ACC112 (cell line): ENCODE data around the gene RHBG.

ENCODE experiments used
- H2AFZ ChIP-seq: fragments of 200-600 bp; sonication (generic); one replicate; pipeline ENCODE4 v1.6.0; 2017; ENCODE audit warnings: antibody characterized with exemption, low read length; ENCODE audit not compliant: unreplicated experiment
- H3K27ac ChIP-seq: fragments of 200-600 bp; sonication (generic); 2 replicates; pipeline ENCODE4 v1.5.1; 2014; ENCODE audit warnings: low read depth, mild to moderate bottlenecking, antibody characterized with exemption, low read length, moderate library complexity
- H3K27me3 ChIP-seq: fragments of 200-600 bp; sonication (generic); 2 replicates; pipeline ENCODE4 v1.6.1; 2014; ENCODE audit warnings: mild to moderate bottlenecking, antibody characterized with exemption, low read length, moderate library complexity, mixed read lengths; ENCODE audit not compliant: insufficient read depth
- H3K36me3 ChIP-seq: fragments of 200-600 bp; sonication (generic); 2 replicates; pipeline ENCODE4 v1.6.1; 2016; ENCODE audit warnings: mild to moderate bottlenecking, antibody characterized with exemption, low read length, moderate library complexity, mixed read lengths; ENCODE audit not compliant: insufficient read depth
- H3K4me1 ChIP-seq: fragments of 200-600 bp; sonication (generic); one replicate; pipeline ENCODE4 v1.6.1; 2016; ENCODE audit warnings: low read length, mixed read lengths; ENCODE audit not compliant: insufficient read depth, unreplicated experiment, control insufficient read depth
- H3K4me3 ChIP-seq: fragments of 200-600 bp; sonication (generic); 2 replicates; pipeline ENCODE4 v1.5.1; 2014; ENCODE audit warnings: mild to moderate bottlenecking, low read depth, low read length
- H3K79me2 ChIP-seq: fragments of 200-600 bp; sonication (generic); one replicate; pipeline ENCODE4 v1.6.0; 2016; ENCODE audit warnings: low read length; ENCODE audit not compliant: control insufficient read depth, unreplicated experiment, insufficient read depth

The RHBG gene

GRCh38 chr1:156386949-156387869, 18.2 kb downstream of the RHBG start:
- H3K4me1 ChIP-seq, result no peaks in the 10 kb centered on the region
- H3K79me2 ChIP-seq, result no peaks in the 10 kb centered on the region
- no peaks in the 10 kb centered on the region for H3K36me3 ChIP-seq
- peaks cover 46% of the 10 kb centered on the region for H3K27me3 ChIP-seq
- H3K4me3 ChIP-seq, result no peak overlapping the region
- no peak overlapping the region for H2AFZ ChIP-seq
- H3K27ac ChIP-seq, result no peak overlapping the region

- Histone ChIP-seq H3K4me3 (no peak overlapping the region), H3K4me1 (no peaks in the 10 kb centered on the region), H3K36me3 (no peaks in the 10 kb centered on the region), H3K27ac (no peak overlapping the region), H2AFZ (no peak overlapping the region), H3K79me2 (no peaks in the 10 kb centered on the region), H3K27me3 (peaks cover 46% of the 10 kb centered on the region)
These were observed 18.8 kb downstream of the RHBG start for GRCh38 chr1:156387870-156388173.

GRCh38 chr1:156388174-156389137, 19.4 kb downstream of the RHBG start:
- H3K27me3 ChIP-seq, result peaks cover 46% of the 10 kb centered on the region
- H3K4me1 ChIP-seq, result no peaks in the 10 kb centered on the region
- no peak overlapping the region for H2AFZ ChIP-seq
- no peak overlapping the region for H3K27ac ChIP-seq
- no peak overlapping the region for H3K4me3 ChIP-seq
- H3K36me3 ChIP-seq, result no peaks in the 10 kb centered on the region
- no peaks in the 10 kb centered on the region for H3K79me2 ChIP-seq

GRCh38 chr1:156389311-156389710, 20.3 kb downstream of the RHBG start:
- Histone ChIP-seq H3K79me2 (no peaks in the 10 kb centered on the region), H3K4me3 (no peak overlapping the region), H3K27ac (no peak overlapping the region), H3K4me1 (no peaks in the 10 kb centered on the region), H3K36me3 (no peaks in the 10 kb centered on the region), H3K27me3 (peaks cover 46% of the 10 kb centered on the region), H2AFZ (no peak overlapping the region)

GRCh38 chr1:156390469-156391365, 21.7 kb downstream of the RHBG start:
- Histone ChIP-seq H3K36me3 (no peaks in the 10 kb centered on the region), H3K4me3 (no peak overlapping the region), H3K27me3 (peaks cover 46% of the 10 kb centered on the region), H3K79me2 (no peaks in the 10 kb centered on the region), H3K4me1 (no peaks in the 10 kb centered on the region), H2AFZ (no peak overlapping the region), H3K27ac (no peak overlapping the region)

GRCh38 chr1:156391366-156391677, 22.3 kb downstream of the RHBG start:
- Histone ChIP-seq H2AFZ (no peak overlapping the region), H3K4me3 (no peak overlapping the region), H3K79me2 (no peaks in the 10 kb centered on the region), H3K27ac (no peak overlapping the region), H3K36me3 (no peaks in the 10 kb centered on the region), H3K4me1 (no peaks in the 10 kb centered on the region), H3K27me3 (peaks cover 46% of the 10 kb centered on the region)

- Histone ChIP-seq H2AFZ (no peak overlapping the region), H3K27ac (no peak overlapping the region), H3K79me2 (no peaks in the 10 kb centered on the region), H3K27me3 (peaks cover 45% of the 10 kb centered on the region), H3K4me1 (no peaks in the 10 kb centered on the region), H3K4me3 (no peak overlapping the region), H3K36me3 (no peaks in the 10 kb centered on the region)
These were observed 22.7 kb downstream of the RHBG start for GRCh38 chr1:156391701-156392100.

GRCh38 chr1:156392452-156392853, 23.4 kb downstream of the RHBG start:
- peaks cover 38% of the 10 kb centered on the region for H3K27me3 ChIP-seq
- H3K4me3 ChIP-seq, result no peak overlapping the region
- H3K4me1 ChIP-seq, result no peaks in the 10 kb centered on the region
- H3K79me2 ChIP-seq, result no peaks in the 10 kb centered on the region
- no peak overlapping the region for H2AFZ ChIP-seq
- H3K36me3 ChIP-seq, result no peaks in the 10 kb centered on the region
- no peak overlapping the region for H3K27ac ChIP-seq

GRCh38 chr1:156393095-156393494, 24.1 kb downstream of the RHBG start:
- Histone ChIP-seq H3K27me3 (peaks cover 31% of the 10 kb centered on the region), H2AFZ (no peak overlapping the region)

GRCh38 chr1:156394082-156394481, 25.1 kb downstream of the RHBG start:
- Histone ChIP-seq H3K36me3 (no peaks in the 10 kb centered on the region), H3K4me3 (no peak overlapping the region), H3K27ac (no peak overlapping the region), H3K79me2 (no peaks in the 10 kb centered on the region), H3K27me3 (peaks cover 21% of the 10 kb centered on the region), H2AFZ (no peak overlapping the region), H3K4me1 (no peaks in the 10 kb centered on the region)

More at GRCh38 chr1:156393095-156393494, 24.1 kb downstream of the RHBG start:
- no peaks in the 10 kb centered on the region for H3K4me1 ChIP-seq
- H3K79me2 ChIP-seq, result no peaks in the 10 kb centered on the region
- H3K36me3 ChIP-seq, result no peaks in the 10 kb centered on the region
- H3K27ac ChIP-seq, result no peak overlapping the region
- no peak overlapping the region for H3K4me3 ChIP-seq
